Limb (tissue), 2 donors: ENCODE measurements around the gene SPAAR.
A peak's percentile ranks its signal among the peaks of the same experiment; 100 is the strongest.
"Not testable (repeated sequence)": the region's sequence is repeated elsewhere in the genome, so short reads cannot be mapped to it uniquely, and the experiment has no call there.

Source experiments
- DNase-seq, 2 donors: peaks; one replicate each; pipeline ENCODE4 v3.0.0-alpha.2; 2016; ENCODE audit errors: extremely low spot score in 2 of 2

Gene SPAAR

DNA sequence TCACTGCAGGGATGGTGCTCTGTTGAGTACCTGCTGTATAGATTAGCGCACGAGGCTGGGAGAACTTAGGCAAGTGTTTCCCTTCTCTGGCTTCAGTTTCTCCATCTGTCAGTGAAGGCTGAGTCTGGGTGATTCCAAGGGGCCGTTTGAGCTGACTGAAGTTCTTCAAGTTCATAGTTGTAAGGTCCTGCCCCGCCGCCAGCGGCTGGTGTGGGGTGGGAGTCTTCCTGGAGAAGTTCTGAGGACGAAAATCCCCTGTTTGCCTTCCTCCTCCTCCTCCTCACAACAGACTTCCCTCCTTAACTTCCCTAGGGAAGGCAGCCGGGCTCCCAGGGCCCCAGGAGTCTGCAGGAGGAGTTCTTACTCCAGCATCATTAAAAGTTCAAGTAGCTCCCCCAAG is 5.0 kb upstream of the SPAAR start:
- DNase-seq, result no peak

DNA sequence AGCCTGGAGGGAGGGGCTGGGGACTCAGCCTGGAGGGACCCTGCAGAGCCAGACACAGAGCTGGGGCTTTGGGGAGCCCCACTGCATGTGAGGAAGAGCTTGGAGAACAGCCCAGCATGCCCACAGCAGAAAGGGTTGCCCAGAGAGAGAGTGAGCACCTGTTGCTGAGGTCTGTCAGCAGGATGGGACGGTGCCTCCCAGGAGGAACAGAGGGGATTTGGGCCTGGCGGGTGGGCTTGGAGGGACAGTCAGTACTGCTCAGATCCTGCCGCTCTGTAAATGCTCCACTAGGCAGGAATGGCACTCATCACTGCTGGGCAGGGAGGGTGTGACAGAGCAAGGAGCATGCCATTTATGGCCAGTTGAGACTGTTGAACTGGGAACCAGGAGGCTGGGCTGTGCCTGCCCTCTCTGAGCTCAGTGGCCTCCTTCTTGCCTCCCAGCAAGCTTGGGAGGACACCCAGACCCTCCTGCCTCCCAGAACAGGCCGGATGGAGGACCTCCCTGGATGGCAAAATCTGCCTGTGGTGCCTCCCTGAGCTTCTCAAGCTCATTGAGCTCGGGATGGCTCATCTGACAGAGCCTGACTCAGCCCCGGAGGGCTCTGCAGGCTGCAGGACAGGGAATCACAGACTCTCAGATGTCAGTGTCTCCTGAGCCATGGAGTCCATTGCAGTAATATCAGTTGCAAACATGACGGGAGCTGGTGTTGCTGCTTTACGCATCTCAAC is 4.1 kb upstream of the SPAAR start:
- DNase-seq, result no peak

DNA sequence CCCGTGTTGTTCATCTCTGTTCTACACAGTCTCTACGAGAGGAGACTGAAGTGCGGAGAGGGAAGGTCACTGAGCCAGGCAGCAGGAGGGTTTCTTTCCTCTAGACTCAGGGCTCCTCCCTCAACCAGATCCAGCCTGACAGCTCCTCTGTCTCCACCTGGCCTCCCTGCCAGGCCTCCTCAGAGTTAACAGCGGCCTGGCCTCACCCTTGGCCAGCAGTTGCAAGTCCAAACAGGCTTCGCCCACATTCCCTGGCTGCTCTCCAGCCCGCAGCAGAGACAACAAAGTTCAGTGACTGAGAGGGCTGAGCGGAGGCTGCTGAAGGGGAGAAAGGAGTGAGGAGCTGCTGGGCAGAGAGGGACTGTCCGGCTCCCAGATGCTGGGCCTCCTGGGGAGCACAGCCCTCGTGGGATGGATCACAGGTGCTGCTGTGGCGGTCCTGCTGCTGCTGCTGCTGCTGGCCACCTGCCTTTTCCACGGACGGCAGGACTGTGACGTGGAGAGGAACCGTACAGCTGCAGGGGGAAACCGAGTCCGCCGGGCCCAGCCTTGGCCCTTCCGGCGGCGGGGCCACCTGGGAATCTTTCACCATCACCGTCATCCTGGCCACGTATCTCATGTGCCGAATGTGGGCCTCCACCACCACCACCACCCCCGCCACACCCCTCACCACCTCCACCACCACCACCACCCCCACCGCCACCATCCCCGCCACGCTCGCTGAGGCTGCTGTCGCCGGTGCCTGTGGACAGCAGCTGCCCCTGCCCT is 3.2 kb upstream of the SPAAR start, which contains the start of gene HRCT1:
Gene HRCT1, plus strand, starts transcription at position 291 of the 768 bp plus-strand sequence. Its CDS starts 86 bp downstream, at position 377.
- DNase-seq, result peak; percentile 82 to 85

DNA sequence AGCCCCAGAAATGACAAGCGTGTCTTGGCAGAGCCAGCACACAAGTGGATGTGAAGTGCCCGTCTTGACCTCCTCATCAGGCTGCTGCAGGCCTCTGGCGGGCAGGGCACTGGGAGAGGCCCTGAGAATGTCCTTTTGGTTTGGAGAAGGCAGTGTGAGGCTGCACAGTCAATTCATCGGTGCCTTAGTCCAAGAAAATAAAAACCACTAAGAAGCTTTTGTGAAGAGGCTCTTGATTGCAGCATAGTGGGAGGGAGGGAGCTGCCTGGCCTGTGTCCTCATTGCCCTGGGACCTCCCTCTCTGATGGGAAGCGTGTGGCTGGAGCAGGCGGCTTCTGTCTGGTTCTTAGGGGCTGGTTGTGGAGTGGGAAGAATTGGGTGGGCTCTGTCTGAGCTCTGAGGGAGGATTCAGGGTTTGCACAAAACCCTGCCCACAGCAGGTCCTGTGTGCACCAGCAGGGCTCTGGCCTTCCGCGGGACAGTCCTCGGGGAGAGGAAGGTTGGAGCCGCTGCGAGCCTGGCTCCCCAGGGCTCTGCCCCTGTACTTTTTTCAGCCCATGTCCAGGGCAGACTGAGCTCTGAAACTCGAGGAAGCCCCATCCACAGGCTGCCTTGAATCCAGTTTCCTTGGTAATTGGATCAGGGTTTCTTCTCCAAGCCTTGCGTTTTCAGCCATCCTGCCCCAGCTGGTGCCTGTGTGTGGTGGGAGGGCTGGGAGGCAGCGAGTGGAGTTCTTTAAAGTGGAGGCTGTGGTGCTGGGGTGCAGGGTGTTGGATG is 2.2 kb upstream of the SPAAR start:
- DNase-seq, result peak in 1 of 2 donors; percentile 35

DNA sequence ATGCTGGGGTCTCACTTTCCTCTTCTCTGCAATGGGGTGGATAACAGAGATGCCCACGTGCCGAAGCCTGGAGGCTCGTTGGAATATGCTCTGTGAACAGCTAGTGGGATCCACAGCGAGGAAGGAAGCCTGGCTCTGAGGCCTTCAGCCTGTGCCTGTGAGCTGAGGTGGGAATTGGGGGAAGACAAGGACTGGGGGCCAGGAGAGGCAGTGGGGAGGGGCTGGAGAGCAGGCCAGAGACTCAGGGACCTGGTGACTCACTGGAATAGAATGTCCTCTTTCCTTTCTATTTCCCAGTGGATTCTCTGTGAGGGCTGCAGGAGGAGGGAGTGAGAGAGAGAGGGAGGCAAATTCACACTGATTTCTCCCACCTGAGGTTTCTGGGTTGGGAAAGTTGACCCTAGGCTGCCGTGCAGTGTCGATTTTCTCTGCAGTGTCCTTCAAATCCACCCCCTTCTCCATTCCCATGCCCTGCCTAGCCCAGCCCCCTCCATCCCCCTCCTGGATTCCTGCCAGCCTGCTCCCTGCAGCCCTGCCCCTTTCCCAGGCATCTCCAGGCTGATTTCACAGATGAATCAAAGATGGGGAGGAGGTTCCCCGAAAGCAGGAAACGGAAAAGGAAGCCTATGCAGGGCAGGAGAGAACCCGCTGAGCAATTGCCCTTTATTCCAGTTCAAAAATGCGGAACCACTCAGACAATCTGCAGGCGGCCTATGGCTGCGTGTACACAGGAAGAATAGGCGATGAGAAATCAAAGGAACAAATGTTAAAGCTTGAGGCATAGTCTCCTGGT is 1.4 kb upstream of the SPAAR start:
- DNase-seq, result peak; percentile 76 to 87

DNA sequence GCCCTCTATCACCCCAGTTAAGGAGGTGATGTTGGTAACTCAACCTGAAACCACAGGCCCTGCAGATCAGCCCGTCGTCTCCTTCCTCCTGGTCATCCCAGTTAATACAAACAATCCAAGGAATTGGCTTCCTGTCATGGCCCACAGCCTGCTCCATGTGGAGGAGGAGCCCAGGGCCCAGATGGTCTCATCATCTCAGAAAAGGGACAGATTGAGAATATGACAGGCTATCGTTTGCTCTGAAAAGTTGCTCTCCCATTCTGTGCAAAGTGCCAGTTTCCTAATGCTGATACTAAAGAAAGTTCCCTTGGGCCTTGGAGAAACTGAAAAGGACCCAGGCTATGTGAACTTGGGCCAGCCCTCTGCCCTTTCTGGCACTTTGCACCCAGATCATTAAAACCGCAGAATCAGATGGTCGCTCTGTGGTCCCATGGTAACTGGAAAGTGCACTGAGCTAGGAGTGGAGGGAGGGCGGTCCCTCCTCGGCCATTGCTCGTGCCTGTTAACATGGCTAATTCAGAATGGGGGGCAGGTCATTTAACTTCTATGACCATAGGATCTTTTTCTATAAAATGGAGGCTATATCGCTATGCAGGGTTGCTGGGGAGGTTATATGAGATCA is 675 bp upstream of the SPAAR start:
- no peak for DNase-seq

DNA sequence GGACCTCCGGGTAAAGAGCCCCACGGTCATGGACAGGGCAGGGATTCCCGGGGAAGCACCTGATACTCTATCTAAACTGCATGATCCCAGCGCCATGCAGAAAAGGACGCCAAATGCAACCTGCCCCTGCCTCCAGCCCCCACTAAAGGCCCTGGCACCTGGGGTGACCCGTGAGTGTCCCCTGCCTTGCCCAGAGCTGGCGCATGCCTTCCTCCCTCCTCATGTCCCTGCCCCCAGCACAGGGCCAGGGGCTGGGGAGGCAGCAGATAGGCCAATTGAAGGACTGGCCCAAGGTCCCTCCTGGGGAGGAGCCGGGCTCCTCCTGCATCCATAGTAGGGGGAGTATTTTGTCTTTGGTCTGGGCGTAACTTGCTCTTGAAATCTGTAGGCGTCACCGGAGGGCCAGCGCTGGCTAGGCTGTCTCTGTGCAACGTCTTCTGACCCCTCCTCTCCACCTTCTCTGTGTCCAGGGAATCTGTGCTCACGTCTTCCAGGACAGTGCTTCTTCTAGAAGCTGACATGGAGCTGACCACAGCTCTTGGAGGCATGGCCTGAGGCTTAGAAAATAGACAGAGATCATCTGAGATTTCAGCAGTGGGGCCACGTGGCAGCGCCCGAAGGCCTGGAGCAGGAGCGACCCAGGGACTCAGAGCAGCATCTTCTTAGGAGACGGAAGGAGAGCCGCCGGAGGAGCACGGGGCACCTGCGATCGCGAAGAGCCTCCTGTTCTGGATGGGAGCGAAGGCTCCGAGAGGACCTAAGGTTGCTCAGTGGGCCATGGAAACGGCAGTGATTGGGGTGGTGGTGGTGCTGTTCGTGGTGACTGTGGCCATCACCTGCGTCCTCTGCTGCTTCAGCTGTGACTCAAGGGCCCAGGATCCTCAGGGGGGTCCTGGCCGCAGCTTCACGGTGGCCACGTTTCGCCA is 660 bp downstream of the SPAAR start:
- no peak for DNase-seq

DNA sequence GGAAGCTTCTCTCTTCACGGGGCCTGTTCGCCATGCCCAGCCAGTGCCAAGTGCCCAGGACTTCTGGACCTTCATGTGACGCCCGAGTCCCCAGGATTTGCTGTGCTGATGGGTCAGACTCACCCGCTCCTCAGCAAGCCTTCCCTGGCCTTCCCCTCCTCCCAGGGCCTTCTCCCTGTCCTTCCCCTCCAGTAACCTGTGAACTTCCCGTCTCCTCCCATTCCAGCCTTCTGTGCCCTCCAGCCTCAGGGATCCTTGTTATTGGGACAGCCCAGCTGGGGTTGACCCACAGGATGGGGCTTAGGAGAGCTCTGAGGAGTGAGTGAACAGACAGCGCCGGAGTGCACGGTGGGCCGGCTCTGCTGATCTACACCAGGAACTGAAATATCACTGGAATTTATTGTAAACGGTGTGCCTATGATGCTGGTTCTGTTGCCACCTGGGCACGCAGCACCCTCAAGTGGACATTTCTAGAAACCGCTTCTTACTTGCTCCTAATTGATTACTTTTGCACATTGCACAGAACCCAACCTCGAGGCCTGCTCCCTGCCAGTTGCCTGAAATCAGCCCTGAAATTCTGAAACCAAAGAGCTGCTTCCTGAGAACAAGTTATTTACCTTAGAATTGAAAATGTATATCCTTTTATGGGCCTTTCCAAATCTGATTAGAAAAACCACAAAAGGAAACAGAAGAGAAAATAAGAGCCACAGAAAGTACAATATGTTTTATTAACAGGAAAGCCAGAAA is 1.5 kb downstream of the SPAAR start:
- DNase-seq, result no peak

DNA sequence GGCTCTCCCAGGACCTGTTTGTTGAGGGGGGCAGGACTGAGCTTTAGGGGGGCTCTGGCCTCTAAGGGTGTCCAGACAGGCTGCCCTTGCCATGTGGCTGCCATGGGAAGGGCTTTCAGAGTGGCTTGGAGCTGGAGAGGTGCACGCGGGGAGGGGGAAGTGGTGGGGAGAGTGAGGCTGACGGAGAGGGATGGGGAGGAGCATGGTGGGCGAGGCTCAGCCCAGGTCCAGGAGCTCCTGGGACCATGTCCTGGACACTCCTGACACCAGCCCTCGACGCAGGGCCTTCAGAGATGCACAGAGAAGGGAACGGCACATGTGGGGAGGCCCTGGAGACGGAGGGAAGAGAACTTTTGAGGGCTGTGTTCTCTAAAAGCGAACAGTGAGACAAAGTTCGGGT is 2.4 kb downstream of the SPAAR start:
- DNase-seq, result no peak

DNA sequence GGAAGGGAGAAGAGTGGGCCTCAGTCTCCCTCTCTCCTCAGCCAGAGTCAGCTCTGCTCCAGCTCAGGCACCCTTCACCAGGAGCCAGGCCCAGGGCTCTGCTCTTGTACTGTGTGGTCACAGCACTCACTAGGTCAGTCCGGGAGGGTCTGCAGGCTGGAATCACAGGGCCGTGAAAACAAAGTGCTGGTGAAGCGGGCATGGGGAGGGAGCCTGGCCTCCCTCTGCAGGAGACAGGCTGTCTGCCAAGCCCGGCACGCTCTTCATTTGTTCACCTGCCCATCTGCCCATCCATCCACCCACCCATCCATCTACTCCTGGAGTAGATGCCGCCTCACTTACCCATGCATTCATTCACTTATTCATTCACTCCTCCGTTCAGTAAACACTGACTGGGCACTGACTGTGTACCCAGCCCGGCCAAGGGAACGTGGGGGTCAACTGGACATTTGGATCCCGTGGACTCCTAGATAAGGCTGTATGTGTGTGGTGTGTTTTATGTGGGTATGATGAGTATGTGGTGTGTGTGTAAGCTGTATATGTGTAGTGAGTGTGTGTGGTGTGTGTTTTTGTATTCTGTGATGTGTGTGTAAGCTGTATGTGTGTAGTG is 3.6 kb downstream of the SPAAR start:
- no peak for DNase-seq

DNA sequence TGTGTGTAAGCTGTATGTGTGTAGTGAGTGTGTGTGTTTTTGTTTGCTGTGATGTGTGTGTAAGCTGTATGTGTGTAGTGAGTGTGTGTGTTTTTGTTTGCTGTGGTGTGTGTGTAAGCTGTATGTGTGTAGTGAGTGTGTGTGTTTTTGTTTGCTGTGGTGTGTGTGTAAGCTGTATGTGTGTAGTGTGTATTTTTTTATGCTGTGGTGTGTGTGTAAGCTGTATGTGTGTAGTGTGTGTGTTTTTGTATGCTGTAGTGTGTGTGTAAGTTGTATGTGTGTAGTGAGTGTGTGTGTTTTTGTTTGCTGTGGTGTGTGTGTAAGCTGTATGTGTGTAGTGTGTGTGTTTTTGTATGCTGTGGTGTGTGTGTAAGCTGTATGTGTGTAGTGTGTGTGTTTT is 4.1 kb downstream of the SPAAR start:
- not testable (repeated sequence) for DNase-seq

DNA sequence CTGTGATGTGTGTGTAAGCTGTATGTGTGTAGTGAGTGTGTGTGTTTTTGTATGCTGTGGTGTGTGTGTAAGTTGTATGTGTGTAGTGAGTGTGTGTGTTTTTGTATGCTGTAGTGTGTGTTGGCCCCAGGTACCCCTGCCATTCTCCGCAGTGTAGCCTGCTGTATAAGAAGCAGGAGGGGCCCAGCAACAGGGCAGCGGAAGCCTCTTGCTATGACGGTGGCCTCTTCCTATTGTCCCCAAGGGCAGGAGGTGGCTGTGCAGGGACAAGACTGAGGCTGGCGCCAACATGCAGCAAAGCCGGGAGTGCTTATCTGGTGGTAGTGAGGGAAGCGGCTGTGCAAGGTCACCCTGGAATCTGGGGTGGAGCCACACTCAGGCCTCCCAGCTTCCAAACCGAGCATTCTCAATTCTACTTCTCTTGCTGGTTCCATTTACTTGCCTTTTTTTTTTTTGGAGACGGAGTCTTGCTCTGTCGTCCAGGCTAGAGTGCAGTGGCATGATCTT is 5.1 kb downstream of the SPAAR start:
- DNase-seq, result peak; percentile 18 to 62

DNA sequence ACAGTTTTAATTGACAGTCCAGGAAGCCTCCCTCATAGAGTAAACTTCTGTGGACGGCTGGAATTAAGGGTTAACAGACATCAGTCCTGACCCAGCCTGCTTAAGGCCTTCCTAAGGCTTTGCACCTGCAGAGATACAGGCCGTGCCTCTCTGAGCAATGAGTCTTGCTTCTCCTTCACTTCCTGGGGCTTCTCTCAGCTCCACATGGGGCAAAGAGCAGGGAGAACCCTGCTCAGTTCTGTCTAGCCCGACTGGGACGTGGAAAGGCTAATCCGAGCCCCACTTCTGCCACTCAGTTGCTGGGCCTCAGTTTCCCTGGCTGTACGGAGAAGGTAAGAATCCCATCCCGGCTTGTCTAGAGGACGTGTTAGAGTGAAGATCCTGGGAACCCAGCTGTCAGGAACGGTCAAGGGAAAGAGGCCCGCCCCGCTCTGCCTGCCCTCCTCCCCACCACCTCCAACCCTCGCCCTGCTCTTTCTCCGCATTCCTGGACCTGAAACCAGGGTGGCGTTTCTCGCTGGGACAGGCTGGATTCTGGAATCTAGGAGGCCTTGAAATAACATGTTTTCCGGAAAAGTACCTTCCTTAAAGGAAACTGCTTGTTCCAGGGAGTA is 6.5 kb downstream of the SPAAR start:
- peak in 1 of 2 donors; percentile 33 for DNase-seq

DNA sequence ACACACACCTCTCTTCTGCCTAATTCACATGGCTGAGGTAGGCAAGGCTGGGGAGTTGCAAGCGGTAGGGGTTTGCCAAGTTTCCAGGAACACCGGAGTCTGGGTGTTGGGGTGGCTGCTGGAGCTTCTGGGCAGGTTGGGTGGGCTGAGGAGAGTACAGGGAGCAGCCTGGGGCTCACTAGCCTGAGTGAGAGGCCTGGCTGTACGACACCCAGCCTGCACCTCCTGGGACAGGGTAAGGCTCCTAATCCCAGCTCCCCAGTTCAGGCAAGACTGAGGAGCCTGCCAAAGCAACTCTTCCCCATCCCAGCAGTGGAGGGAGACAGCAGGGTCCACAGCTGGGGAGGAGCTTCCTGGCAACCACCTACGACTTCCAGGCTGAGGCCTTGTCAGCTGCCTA is 8.0 kb downstream of the SPAAR start:
- DNase-seq, result no peak

DNA sequence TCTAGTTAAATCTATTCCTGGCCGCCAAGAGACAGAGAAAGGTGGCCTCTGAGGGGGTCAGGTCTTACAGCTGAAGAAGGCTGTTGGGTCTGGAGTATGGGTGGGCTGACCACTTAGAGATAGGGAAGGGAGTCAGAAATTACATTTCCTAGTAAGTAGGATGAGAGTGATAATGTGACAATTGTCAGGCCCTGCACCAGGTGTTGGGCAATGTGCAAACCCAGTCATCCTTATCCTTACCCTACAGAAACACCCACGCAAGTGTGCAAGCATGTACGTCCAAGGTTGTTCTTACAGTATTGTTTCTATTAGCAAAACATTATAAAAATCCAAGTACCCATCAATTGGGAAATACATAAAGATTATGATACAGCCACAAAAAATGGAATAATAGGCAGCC is 9.5 kb downstream of the SPAAR start:
- no peak for DNase-seq

DNA sequence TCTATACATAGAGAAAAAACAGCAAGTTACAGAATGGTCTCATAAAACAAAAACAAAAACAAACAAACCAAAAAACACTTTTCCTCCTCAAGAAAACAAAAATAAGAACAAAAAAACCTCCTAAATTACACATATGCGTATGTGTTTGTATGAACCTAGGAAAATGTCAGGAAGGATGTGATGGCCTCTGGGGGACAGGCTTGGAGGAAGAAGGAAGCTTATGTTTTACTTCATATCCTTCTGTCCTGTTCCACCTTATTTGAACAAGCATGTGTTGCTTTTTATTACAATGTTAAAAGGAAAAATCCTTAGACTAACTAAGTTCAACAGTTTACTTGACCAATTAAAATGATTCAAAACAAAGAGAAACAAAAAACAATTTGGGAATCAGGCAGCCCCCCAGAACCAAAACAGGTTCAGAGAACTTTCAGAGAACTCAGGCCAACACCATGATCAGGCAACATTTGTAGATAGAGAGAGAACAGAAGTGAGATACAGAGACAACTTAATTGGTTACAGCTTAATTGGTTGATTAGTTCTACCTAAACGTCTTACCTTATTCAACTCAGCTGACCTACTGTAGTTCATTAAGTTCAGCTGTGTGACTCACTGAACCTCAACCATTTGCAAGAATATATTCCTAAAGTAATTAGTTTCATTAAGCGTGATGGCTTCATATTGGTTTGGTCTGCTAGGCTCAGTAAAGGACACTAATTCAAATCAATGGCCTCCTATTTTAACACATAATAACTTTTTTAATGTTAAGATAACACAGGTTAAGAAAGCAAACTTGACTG is 10.1 kb downstream of the SPAAR start:
- no peak for DNase-seq

DNA sequence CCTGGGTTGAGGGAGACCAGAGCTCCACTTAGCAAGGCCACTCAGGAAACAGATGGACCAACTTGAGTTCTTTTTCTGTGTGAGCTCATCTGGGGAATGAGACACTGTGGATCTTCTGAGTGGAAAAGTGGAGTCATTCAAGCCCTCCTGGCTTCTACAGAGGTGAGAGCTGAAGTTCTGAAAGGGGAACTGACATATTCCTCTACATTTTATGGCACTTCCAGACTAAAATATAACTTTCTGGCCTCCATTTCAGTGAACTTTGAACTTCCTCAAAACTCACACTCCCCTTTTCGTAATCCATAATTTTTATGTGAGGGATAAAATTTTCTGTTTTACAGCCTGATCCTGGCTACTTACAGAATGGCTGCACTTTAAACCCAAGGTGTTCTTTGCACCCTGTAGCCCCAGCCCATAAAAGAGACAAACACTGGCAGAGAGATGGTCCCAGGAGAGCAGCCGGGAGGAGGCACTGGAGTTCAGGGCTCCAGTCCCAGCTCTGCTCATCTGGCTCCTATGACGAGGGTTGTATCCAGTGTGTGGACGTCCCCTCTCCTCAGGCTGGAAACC is 10.8 kb downstream of the SPAAR start:
- DNase-seq, result peak in 1 of 2 donors; percentile 32
